GM19025 (cell line): ENCODE data around the gene XYLT1.
"Not testable (repeated sequence)": the region's sequence is repeated elsewhere in the genome, so short reads cannot be mapped to it uniquely, and the experiment has no call there.

Experiments used
- ATAC-seq: cut with Tn5 transposase; IDR thresholded peaks from one replicate; pipeline ENCODE4 v1.9.1; 2021; ENCODE audit warnings: mild to moderate bottlenecking, low read depth, moderate library complexity; ENCODE audit not compliant: unreplicated experiment

The XYLT1 gene

GRCh38 chr16:17345043-17345442 lies 125.7 kb downstream of the XYLT1 start:
- ATAC-seq: no peak

GRCh38 chr16:17343728-17344127 lies 127.0 kb downstream of the XYLT1 start:
- no peak for ATAC-seq

- no peak for ATAC-seq
Measured at GRCh38 chr16:17343028-17343427, 127.7 kb downstream of the XYLT1 start.

GRCh38 chr16:17342031-17342430 lies 128.7 kb downstream of the XYLT1 start:
- no peak for ATAC-seq

- no peak for ATAC-seq
Measured at GRCh38 chr16:17340804-17341203, 130.0 kb downstream of the XYLT1 start.

- ATAC-seq: no peak
Measured at GRCh38 chr16:17339764-17340541, 130.8 kb downstream of the XYLT1 start.

- ATAC-seq: no peak
Measured at GRCh38 chr16:17338244-17338643, 132.5 kb downstream of the XYLT1 start.

GRCh38 chr16:17336530-17336900 lies 134.2 kb downstream of the XYLT1 start:
- no peak for ATAC-seq

GRCh38 chr16:17335826-17336529 lies 134.8 kb downstream of the XYLT1 start:
- ATAC-seq: no peak

- not testable (repeated sequence) for ATAC-seq
Measured at GRCh38 chr16:17335406-17335805, 135.4 kb downstream of the XYLT1 start.

- no peak for ATAC-seq
Measured at GRCh38 chr16:17334096-17334495, 136.7 kb downstream of the XYLT1 start.

GRCh38 chr16:17333229-17333628 lies 137.5 kb downstream of the XYLT1 start:
- ATAC-seq: no peak

GRCh38 chr16:17331991-17332390 lies 138.8 kb downstream of the XYLT1 start:
- ATAC-seq: no peak

GRCh38 chr16:17331071-17331607 lies 139.6 kb downstream of the XYLT1 start:
- ATAC-seq: no peak

GRCh38 chr16:17330044-17330443 lies 140.7 kb downstream of the XYLT1 start:
- ATAC-seq: no peak

- no peak for ATAC-seq
Measured at GRCh38 chr16:17329391-17329790, 141.4 kb downstream of the XYLT1 start.

- no peak for ATAC-seq
Measured at GRCh38 chr16:17328932-17329331, 141.8 kb downstream of the XYLT1 start.

- ATAC-seq: no peak
Measured at GRCh38 chr16:17327664-17328335, 143.0 kb downstream of the XYLT1 start.

- ATAC-seq: no peak
Measured at GRCh38 chr16:17325476-17326143, 145.2 kb downstream of the XYLT1 start.

GRCh38 chr16:17324451-17324850 lies 146.3 kb downstream of the XYLT1 start:
- no peak for ATAC-seq

GRCh38 chr16:17323171-17323570 lies 147.6 kb downstream of the XYLT1 start:
- no peak for ATAC-seq
